ENCODE results near the gene POLR3K. TPM values are rescaled to one million over a fixed set of nuclear protein-coding genes. Genes with fewer than 3 reads are reported as not detected.
A peak's percentile ranks its signal among the peaks of the same experiment; 100 is the strongest.

Gene POLR3K
- total RNA-seq, result 4.6 and 5.2 TPM in 2 replicates

GRCh38 chr16:53346-54236 lies at the start of gene POLR3K, which contains the start of gene SNRNP25:
Gene POLR3K (minus strand): TSS chr16:53608. CDS start chr16:53586, 22 bp downstream.
Gene SNRNP25 (plus strand): TSS chr16:53828. CDS start chr16:54017, 189 bp downstream.
- peak; percentile 98 for DNase-seq (ENCODE audit: low read depth in 2 of 2)

GRCh38 chr16:102060-102855 lies 48.9 kb upstream of the POLR3K start:
- DNase-seq (ENCODE audit: low read depth in 2 of 2), result peak; percentile 74 to 91

GRCh38 chr16:101586-101985 lies 48.2 kb upstream of the POLR3K start:
- DNase-seq (ENCODE audit: low read depth in 2 of 2), result no peak

GRCh38 chr16:100989-101388 lies 47.6 kb upstream of the POLR3K start:
- DNase-seq (ENCODE audit: low read depth in 2 of 2), result no peak

- DNase-seq (ENCODE audit: low read depth in 2 of 2), result no peak
These were observed 44.4 kb upstream of the POLR3K start for GRCh38 chr16:97822-98221.

GRCh38 chr16:96935-97381 lies 43.5 kb upstream of the POLR3K start:
- peak; percentile 88 to 93 for DNase-seq (ENCODE audit: low read depth in 2 of 2)

GRCh38 chr16:94918-95265 lies 41.5 kb upstream of the POLR3K start:
- no peak for DNase-seq (ENCODE audit: low read depth in 2 of 2)

- no peak for DNase-seq (ENCODE audit: low read depth in 2 of 2)
These were observed 39.3 kb upstream of the POLR3K start for GRCh38 chr16:92431-93339.

GRCh38 chr16:91484-91883 lies 38.1 kb upstream of the POLR3K start:
- no peak for DNase-seq (ENCODE audit: low read depth in 2 of 2)

GRCh38 chr16:89391-90302 lies 36.2 kb upstream of the POLR3K start:
- no peak for DNase-seq (ENCODE audit: low read depth in 2 of 2)

- DNase-seq (ENCODE audit: low read depth in 2 of 2), result no peak
These were observed 35.2 kb upstream of the POLR3K start for GRCh38 chr16:88613-89012.

GRCh38 chr16:86483-86952 lies 33.1 kb upstream of the POLR3K start:
- no peak for DNase-seq (ENCODE audit: low read depth in 2 of 2)

GRCh38 chr16:85865-86264 lies 32.5 kb upstream of the POLR3K start:
- no peak for DNase-seq (ENCODE audit: low read depth in 2 of 2)

- peak; percentile 16 to 22 for DNase-seq (ENCODE audit: low read depth in 2 of 2)
These were observed 32.0 kb upstream of the POLR3K start for GRCh38 chr16:85407-85782.

GRCh38 chr16:84718-85406 lies 31.5 kb upstream of the POLR3K start:
- DNase-seq (ENCODE audit: low read depth in 2 of 2), result peak; percentile 91 to 95

GRCh38 chr16:83781-84615 lies 30.6 kb upstream of the POLR3K start:
- peak; percentile 55 to 56 for DNase-seq (ENCODE audit: low read depth in 2 of 2)

GRCh38 chr16:83060-83603 lies 29.7 kb upstream of the POLR3K start:
- no peak for DNase-seq (ENCODE audit: low read depth in 2 of 2)
